ENCODE results near the gene GEN1.
A peak's percentile ranks its signal among the peaks of the same experiment; 100 is the strongest.

Gene GEN1, protein sequence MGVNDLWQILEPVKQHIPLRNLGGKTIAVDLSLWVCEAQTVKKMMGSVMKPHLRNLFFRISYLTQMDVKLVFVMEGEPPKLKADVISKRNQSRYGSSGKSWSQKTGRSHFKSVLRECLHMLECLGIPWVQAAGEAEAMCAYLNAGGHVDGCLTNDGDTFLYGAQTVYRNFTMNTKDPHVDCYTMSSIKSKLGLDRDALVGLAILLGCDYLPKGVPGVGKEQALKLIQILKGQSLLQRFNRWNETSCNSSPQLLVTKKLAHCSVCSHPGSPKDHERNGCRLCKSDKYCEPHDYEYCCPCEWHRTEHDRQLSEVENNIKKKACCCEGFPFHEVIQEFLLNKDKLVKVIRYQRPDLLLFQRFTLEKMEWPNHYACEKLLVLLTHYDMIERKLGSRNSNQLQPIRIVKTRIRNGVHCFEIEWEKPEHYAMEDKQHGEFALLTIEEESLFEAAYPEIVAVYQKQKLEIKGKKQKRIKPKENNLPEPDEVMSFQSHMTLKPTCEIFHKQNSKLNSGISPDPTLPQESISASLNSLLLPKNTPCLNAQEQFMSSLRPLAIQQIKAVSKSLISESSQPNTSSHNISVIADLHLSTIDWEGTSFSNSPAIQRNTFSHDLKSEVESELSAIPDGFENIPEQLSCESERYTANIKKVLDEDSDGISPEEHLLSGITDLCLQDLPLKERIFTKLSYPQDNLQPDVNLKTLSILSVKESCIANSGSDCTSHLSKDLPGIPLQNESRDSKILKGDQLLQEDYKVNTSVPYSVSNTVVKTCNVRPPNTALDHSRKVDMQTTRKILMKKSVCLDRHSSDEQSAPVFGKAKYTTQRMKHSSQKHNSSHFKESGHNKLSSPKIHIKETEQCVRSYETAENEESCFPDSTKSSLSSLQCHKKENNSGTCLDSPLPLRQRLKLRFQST

DNA sequence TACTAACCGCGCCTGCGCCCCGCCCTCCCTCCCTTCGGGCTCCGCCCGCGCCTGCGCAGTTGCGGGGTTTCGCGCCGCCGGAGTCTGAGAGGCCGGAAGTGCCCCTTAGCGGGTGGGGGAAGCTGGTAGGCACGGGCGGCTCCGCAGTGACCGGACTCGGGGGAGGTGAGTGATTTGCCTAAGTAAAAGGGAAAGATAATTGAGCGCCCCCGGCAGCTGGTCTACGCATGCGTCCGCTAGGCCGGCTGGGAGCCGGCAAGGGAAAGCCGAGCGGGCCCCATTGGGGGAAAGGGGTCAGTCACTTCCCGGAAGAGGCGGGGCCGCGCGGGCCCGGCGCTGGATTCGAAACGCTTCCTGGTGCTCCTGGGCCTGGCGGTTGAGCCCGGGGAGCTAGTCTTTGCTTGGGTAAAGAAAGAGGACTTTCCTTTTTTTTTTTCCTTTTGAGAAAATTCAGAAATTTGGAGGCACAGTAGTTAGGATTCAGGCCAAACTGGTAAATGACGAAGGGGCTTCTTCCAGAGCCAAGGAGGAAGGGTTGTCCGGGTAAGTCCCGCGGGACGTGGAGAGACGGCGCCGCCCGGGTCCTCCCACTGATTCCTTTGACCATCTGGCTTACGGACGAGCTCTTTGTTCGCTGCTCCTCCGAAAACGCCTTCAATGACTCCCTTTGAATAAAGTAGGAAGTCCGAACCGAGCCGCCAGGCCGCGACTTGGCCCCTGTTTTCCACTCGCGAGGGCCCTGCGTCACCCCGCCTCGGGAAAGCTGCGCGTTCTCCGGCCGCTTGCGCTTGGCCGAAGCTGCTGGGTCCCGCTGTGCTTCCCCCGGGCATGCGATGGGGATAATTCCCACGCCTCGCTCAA, at the start of gene GEN1, which contains the start of gene SMC6:
Gene GEN1 (plus strand): TSS at position 336 of the 861 bp plus-strand sequence. CDS start 5,806 bp downstream, outside the sequence.
Gene SMC6 (minus strand): TSS at position 8 of the 861 bp plus-strand sequence. CDS start 7,864 bp downstream, outside the sequence.
- no peaks in the 10 kb centered on the region for H3K9me3 ChIP-seq (ENCODE audit: insufficient read depth, low read depth, low read length)
- H3K27me3 ChIP-seq (ENCODE audit: insufficient read depth, low read length, poor library complexity, severe bottlenecking): no peaks in the 10 kb centered on the region
- no peaks in the 10 kb centered on the region for H3K36me3 ChIP-seq (ENCODE audit: insufficient read depth, low read length)
- peaks cover 46% of the 10 kb centered on the region for H4K20me1 ChIP-seq (ENCODE audit: insufficient read depth, low read length, poor library complexity, severe bottlenecking)
- H2AFZ ChIP-seq (ENCODE audit: low read length): peak within 1 kb of the TSS; percentile 85
- peak within 1 kb of the TSS; percentile 98 for H3K4me3 ChIP-seq (ENCODE audit: low read length, poor library complexity, severe bottlenecking)
- H3K4me2 ChIP-seq (ENCODE audit: low read depth, low read length, poor library complexity, severe bottlenecking): peak within 1 kb of the TSS; percentile 94
- peaks cover 61% of the 10 kb centered on the region for H3K4me1 ChIP-seq (ENCODE audit: insufficient read depth, low read length, poor library complexity, severe bottlenecking)
- H3K9me2 ChIP-seq (replicated peaks; ENCODE audit: low read depth, low read length): no peaks in the 10 kb centered on the region
- peak within 1 kb of the TSS; percentile 96 for H3K9ac ChIP-seq (ENCODE audit: low read depth, low read length, poor library complexity, severe bottlenecking)
- H3K79me2 ChIP-seq (ENCODE audit: insufficient read depth, low read length): peaks cover 81% of the 10 kb centered on the region
- TF ChIP-seq, protein P1, sequence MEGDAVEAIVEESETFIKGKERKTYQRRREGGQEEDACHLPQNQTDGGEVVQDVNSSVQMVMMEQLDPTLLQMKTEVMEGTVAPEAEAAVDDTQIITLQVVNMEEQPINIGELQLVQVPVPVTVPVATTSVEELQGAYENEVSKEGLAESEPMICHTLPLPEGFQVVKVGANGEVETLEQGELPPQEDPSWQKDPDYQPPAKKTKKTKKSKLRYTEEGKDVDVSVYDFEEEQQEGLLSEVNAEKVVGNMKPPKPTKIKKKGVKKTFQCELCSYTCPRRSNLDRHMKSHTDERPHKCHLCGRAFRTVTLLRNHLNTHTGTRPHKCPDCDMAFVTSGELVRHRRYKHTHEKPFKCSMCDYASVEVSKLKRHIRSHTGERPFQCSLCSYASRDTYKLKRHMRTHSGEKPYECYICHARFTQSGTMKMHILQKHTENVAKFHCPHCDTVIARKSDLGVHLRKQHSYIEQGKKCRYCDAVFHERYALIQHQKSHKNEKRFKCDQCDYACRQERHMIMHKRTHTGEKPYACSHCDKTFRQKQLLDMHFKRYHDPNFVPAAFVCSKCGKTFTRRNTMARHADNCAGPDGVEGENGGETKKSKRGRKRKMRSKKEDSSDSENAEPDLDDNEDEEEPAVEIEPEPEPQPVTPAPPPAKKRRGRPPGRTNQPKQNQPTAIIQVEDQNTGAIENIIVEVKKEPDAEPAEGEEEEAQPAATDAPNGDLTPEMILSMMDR (conservative IDR thresholded peaks at IDR 0.05; ENCODE audit: low read length): no peak
- no peak for TF ChIP-seq EZH2phosphoT487 (IDR thresholded peaks at IDR 0.05; ENCODE audit: borderline replicate concordance)
- H3F3A ChIP-seq (ENCODE audit: low read depth): no peaks in the 10 kb centered on the region

DNA sequence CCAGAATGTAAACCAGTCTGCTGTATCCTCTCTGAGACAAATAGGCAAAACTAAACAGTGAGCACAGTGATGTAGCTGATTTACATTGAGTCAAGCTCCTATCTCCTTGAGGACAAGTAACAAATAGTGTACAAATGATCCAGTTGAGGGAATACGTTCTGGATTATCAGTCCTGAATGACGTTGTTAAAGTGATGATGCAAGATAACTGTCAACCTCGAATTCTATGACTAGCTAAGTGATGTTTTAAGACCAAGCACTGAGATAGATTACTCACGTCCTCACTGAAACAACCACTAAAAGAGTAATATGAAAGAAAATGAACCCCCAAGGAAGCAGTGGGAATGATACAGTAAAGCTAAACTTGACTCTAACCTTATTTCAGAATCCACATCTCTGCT, 47.1 kb upstream of the GEN1 start:
- Histone ChIP-seq H3K4me2 (ENCODE audit: low read depth, low read length, poor library complexity, severe bottlenecking) (no peak overlapping the region), H3K4me1 (ENCODE audit: insufficient read depth, low read length, poor library complexity, severe bottlenecking) (no peaks in the 10 kb centered on the region), H3K27me3 (ENCODE audit: insufficient read depth, low read length, poor library complexity, severe bottlenecking) (no peaks in the 10 kb centered on the region), H3K9ac (ENCODE audit: low read depth, low read length, poor library complexity, severe bottlenecking) (no peak overlapping the region), H3K9me2 (replicated peaks; ENCODE audit: low read depth, low read length) (no peaks in the 10 kb centered on the region), H3F3A (ENCODE audit: low read depth) (no peaks in the 10 kb centered on the region), H3K9me3 (ENCODE audit: insufficient read depth, low read depth, low read length) (no peaks in the 10 kb centered on the region), H2AFZ (ENCODE audit: low read length) (no peak overlapping the region), H3K4me3 (ENCODE audit: low read length, poor library complexity, severe bottlenecking) (no peak overlapping the region), H3K36me3 (ENCODE audit: insufficient read depth, low read length) (peaks cover 24% of the 10 kb centered on the region; the same call in 1 of the 2 replicates), H4K20me1 (ENCODE audit: insufficient read depth, low read length, poor library complexity, severe bottlenecking) (no peaks in the 10 kb centered on the region), H3K79me2 (ENCODE audit: insufficient read depth, low read length) (no peaks in the 10 kb centered on the region)
- no peak for TF ChIP-seq EZH2phosphoT487 (IDR thresholded peaks at IDR 0.05; ENCODE audit: borderline replicate concordance)
- TF ChIP-seq, protein P1 (conservative IDR thresholded peaks at IDR 0.05; ENCODE audit: low read length): no peak

DNA sequence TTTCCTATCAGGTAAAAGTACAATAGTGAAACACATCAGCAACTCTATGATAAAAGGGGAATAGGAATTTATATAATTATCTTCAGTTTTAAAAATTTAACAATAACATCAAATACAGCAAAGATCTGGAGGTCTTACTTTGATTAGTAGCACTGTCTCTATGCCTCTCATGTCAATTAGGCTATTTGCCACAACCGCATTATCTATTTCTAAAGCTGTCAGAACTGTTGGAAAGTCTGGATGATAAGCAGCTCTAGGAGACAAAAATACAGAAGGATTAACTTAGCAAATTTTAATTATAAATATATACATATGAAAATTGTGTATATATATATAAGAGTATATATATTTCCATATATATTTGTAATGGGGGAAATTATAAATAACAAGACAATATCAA, 45.4 kb upstream of the GEN1 start:
- no peaks in the 10 kb centered on the region for H3K79me2 ChIP-seq (ENCODE audit: insufficient read depth, low read length)
- no peak overlapping the region for H3K4me3 ChIP-seq (ENCODE audit: low read length, poor library complexity, severe bottlenecking)
- H3K4me2 ChIP-seq (ENCODE audit: low read depth, low read length, poor library complexity, severe bottlenecking): no peak overlapping the region
- no peaks in the 10 kb centered on the region for H3K9me2 ChIP-seq (replicated peaks; ENCODE audit: low read depth, low read length)
- no peak overlapping the region for H3K9ac ChIP-seq (ENCODE audit: low read depth, low read length, poor library complexity, severe bottlenecking)
- no peaks in the 10 kb centered on the region for H3F3A ChIP-seq (ENCODE audit: low read depth)
- H3K4me1 ChIP-seq (ENCODE audit: insufficient read depth, low read length, poor library complexity, severe bottlenecking): no peaks in the 10 kb centered on the region
- no peaks in the 10 kb centered on the region for H4K20me1 ChIP-seq (ENCODE audit: insufficient read depth, low read length, poor library complexity, severe bottlenecking)
- H3K9me3 ChIP-seq (ENCODE audit: insufficient read depth, low read depth, low read length): no peaks in the 10 kb centered on the region
- no peak overlapping the region for H2AFZ ChIP-seq (ENCODE audit: low read length)
- H3K27me3 ChIP-seq (ENCODE audit: insufficient read depth, low read length, poor library complexity, severe bottlenecking): no peaks in the 10 kb centered on the region
- H3K36me3 ChIP-seq (ENCODE audit: insufficient read depth, low read length): peaks cover 29% of the 10 kb centered on the region; the same call in 1 of the 2 replicates
- TF ChIP-seq, protein P1 (conservative IDR thresholded peaks at IDR 0.05; ENCODE audit: low read length): no peak
- TF ChIP-seq EZH2phosphoT487 (IDR thresholded peaks at IDR 0.05; ENCODE audit: borderline replicate concordance): no peak
